Keratinocyte (primary cell): ENCODE measurements around the gene ITIH4. TPM values are rescaled to one million over a fixed set of nuclear protein-coding genes. Genes with fewer than 3 reads are reported as not detected.

Source experiments
- DNase-seq: peaks from one replicate; pipeline ENCODE4 v3.0.0-alpha.2; 2011; ENCODE audit warnings: low read depth, missing footprints, low spot score
- FAIRE-seq: peaks from 2 replicates; lab custom pipeline; 2011; peaks lifted over from hg19 to GRCh38; lab: Jason Lieb, UNC
- H2AFZ ChIP-seq: 2 replicates; pipeline ENCODE4 v1.6.0; 2012; ENCODE audit warnings: low read length, control low read depth, inconsistent platforms; ENCODE audit not compliant: control insufficient read depth
- H3K27ac ChIP-seq: 2 replicates; pipeline ENCODE4 v1.5.1; 2011; ENCODE audit warnings: low read length; ENCODE audit not compliant: control insufficient read depth, insufficient read depth
- H3K27me3 ChIP-seq: 3 replicates; pipeline ENCODE4 v1.6.0; 2011; ENCODE audit warnings: low read length; ENCODE audit not compliant: control insufficient read depth, insufficient read depth; ENCODE audit errors: extremely low read depth
- H3K36me3 ChIP-seq, 2 experiments: 2 replicates in 1 of 2; 3 replicates in 1 of 2; pipeline ENCODE4 v1.5.1; 2011; ENCODE audit warnings: low read length in 2 of 2, mild to moderate bottlenecking in 1 of 2; ENCODE audit not compliant: control insufficient read depth in 2 of 2, insufficient read depth in 2 of 2; ENCODE audit errors: extremely low read depth in 1 of 2
- H3K4me1 ChIP-seq: 3 replicates; pipeline ENCODE4 v1.5.1; 2011; ENCODE audit warnings: low read length; ENCODE audit not compliant: control insufficient read depth, insufficient read depth; ENCODE audit errors: extremely low read depth
- H3K4me2 ChIP-seq: 3 replicates; pipeline ENCODE4 v1.6.0; 2011; ENCODE audit warnings: low read depth, low read length; ENCODE audit not compliant: control insufficient read depth, insufficient read depth; ENCODE audit errors: extremely low read depth
- H3K4me3 ChIP-seq, 3 experiments: fragments of 200-600 bp in 1 of 3; sonication (generic) in 1 of 3; 2 replicates in 2 of 3; 3 replicates in 1 of 3; pipeline ENCODE4 v1.5.1; 2011 to 2016; ENCODE audit warnings: low read length in 3 of 3, mild to moderate bottlenecking in 3 of 3, control low read depth in 2 of 3, inconsistent platforms in 1 of 3, low read depth in 1 of 3, mixed read lengths in 1 of 3, mixed run types in 1 of 3, moderate library complexity in 1 of 3; ENCODE audit not compliant: control insufficient read depth in 2 of 3, insufficient read depth in 2 of 3; ENCODE audit errors: extremely low read depth in 1 of 3
- H3K79me2 ChIP-seq: 2 replicates; pipeline ENCODE4 v1.6.0; 2012; ENCODE audit warnings: low read length; ENCODE audit not compliant: control insufficient read depth, insufficient read depth
- H3K9ac ChIP-seq: 3 replicates; pipeline ENCODE4 v1.6.0; 2011; ENCODE audit warnings: low read length; ENCODE audit not compliant: control insufficient read depth, insufficient read depth; ENCODE audit errors: extremely low read depth
- H3K9me1 ChIP-seq: 3 replicates; pipeline ENCODE4 v1.6.0; 2011; ENCODE audit warnings: low read length; ENCODE audit not compliant: control insufficient read depth, insufficient read depth; ENCODE audit errors: extremely low read depth
- H3K9me3 ChIP-seq: 2 replicates; pipeline ENCODE4 v1.5.1; 2012; ENCODE audit warnings: low read depth, low read length; ENCODE audit not compliant: control insufficient read depth
- H4K20me1 ChIP-seq: 3 replicates; pipeline ENCODE4 v1.6.0; 2011; ENCODE audit warnings: low read length; ENCODE audit not compliant: control insufficient read depth, insufficient read depth; ENCODE audit errors: extremely low read depth
- EZH2 ChIP-seq: IDR thresholded peaks from one replicate; pipeline ENCODE4 v1.6.1; 2012; ENCODE audit warnings: inconsistent platforms, mild to moderate bottlenecking, low read length, moderate library complexity
- dilution Hi-C: fragments of 300-500 bp; cut with MboI; formaldehyde crosslinking; loops from one replicate; pipeline ENCODE4 v1.7.0; 2020; ENCODE audit warnings: low sequenced_read_pairs; ENCODE audit not compliant: extremely low pct_ligation_motif_present
- polyA plus RNA-seq, 5 experiments: library from polyadenylated mRNA; depleted of rRNA in 3 of 5; stranded (reverse) in 3 of 5; stranded (forward) in 1 of 5; unstranded in 1 of 5; fragments of >200 nt; gene quantifications; 1 replicate in 1 of 5; 2 replicates in 3 of 5; 3 replicates in 1 of 5; pipeline versions ENCODE4 v1.2.1 to v1.2.3, GENCODE V29; 2011 to 2012; ENCODE audit warnings: missing spikeins in 2 of 5, low read depth in 1 of 5, low replicate concordance in 1 of 5
- TF ChIP-seq, protein P1 (sequence below), 3 experiments: IDR thresholded peaks in 1 of 3; conservative IDR thresholded peaks in 1 of 3; optimal IDR thresholded peaks in 1 of 3; 2 replicates in 2 of 3; 3 replicates in 1 of 3; pipeline versions ENCODE3 to v1.5.1; 2011; ENCODE audit warnings: low read length in 3 of 3, mild to moderate bottlenecking in 3 of 3, moderate library complexity in 2 of 3, control low read depth in 1 of 3, inconsistent platforms in 1 of 3; ENCODE audit not compliant: insufficient read depth in 2 of 3; ENCODE audit errors: extremely low read depth in 1 of 3

The ITIH4 gene
- polyA plus RNA-seq, 1 donor (not counting 4 experiments of a cell fraction or from before 2014, with no cell fraction given), result 1.4 TPM

DNA sequence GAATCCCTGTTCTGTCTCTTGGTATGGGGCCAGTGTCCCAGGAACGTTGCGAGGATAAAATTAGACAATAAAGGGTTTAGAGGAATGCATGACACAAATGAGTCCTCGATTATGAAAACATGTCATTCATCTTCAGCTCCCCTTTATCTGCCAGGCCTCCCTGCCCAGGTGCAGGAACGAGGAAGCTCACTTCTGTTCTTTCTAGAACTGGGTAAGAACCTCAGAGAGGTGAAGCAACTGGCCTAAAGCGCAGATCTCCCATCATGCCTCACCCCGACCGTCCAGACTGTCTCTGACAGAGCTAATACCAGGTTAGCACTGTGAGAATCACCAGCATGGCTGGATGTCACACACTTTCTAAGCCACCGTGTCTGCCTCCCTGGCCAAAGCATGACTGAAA lies 54.6 kb downstream of the ITIH4 start:
- H3K27me3 ChIP-seq, result peaks cover 12% of the 10 kb centered on the region
- H3K4me2 ChIP-seq, result no peak overlapping the region
- peaks cover 3% of the 10 kb centered on the region for H3K4me1 ChIP-seq
- dilution Hi-C loops, result no loop called here
- H3K36me3 ChIP-seq, result no peaks in the 10 kb centered on the region
- no peak for DNase-seq
- no peak overlapping the region for H3K27ac ChIP-seq
- H3K9ac ChIP-seq, result no peak overlapping the region
- H3K79me2 ChIP-seq, result no peaks in the 10 kb centered on the region
- no peak for TF ChIP-seq EZH2
- TF ChIP-seq, protein P1, sequence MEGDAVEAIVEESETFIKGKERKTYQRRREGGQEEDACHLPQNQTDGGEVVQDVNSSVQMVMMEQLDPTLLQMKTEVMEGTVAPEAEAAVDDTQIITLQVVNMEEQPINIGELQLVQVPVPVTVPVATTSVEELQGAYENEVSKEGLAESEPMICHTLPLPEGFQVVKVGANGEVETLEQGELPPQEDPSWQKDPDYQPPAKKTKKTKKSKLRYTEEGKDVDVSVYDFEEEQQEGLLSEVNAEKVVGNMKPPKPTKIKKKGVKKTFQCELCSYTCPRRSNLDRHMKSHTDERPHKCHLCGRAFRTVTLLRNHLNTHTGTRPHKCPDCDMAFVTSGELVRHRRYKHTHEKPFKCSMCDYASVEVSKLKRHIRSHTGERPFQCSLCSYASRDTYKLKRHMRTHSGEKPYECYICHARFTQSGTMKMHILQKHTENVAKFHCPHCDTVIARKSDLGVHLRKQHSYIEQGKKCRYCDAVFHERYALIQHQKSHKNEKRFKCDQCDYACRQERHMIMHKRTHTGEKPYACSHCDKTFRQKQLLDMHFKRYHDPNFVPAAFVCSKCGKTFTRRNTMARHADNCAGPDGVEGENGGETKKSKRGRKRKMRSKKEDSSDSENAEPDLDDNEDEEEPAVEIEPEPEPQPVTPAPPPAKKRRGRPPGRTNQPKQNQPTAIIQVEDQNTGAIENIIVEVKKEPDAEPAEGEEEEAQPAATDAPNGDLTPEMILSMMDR (optimal IDR thresholded peaks at IDR 0.05 in 1 of 3, IDR thresholded peaks at IDR 0.05 in 1 of 3, conservative IDR thresholded peaks at IDR 0.05 in 1 of 3; ENCODE audit: extremely low read depth in 1 of 3, insufficient read depth in 2 of 3, low read length in 3 of 3), result no peak
- no peak for FAIRE-seq
- no peaks in the 10 kb centered on the region for H3K9me1 ChIP-seq
- no peak overlapping the region for H2AFZ ChIP-seq
- H3K4me3 ChIP-seq, result no peak overlapping the region
- no peaks in the 10 kb centered on the region for H4K20me1 ChIP-seq
- no peaks in the 10 kb centered on the region for H3K9me3 ChIP-seq

DNA sequence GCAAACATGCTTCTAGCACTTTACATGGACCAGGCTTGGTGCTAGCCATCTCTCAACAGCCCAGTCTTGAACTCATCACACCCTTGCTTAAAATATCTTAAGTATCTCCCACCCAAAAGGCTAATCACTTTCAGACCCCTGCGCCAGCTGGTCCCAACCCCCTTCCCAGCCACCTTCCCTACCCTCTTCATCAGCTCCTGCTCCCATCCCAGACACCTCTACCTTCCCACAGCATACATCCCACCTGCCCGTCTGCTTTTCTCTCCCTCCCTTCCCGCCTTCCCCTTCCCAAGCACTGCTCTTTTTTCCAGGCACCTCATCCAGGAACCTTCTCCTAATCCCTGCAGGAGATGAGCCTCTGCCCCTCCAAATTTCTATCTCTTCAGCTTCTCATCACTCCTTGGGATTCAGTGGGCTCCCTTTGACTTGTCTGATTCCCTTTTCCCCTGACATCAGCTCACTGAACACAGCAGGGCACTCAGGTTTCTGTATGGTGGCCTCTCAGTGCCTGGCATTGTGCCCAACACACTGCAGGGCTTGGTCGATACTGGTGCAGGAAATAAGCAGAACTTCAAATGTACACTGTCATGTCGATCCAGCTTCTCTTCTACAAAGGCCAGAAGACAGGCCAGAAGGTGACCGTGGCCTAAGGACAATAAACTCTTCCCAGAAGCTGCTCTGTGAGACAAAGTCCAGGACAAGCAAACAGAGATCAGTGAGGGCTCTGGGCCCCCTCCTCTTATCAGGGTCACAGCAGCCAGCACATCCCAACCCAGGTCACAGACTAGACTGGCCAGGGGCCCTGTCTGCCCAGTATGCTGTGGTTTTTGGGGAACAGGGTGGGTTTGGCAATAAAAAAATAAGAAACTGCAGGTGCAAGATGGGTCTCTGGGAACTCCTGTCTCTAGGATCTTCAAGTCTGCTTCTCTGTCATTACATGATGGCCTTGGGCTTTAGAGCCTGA lies 55.3 kb downstream of the ITIH4 start:
- TF ChIP-seq, protein P1 (optimal IDR thresholded peaks at IDR 0.05 in 1 of 3, IDR thresholded peaks at IDR 0.05 in 1 of 3, conservative IDR thresholded peaks at IDR 0.05 in 1 of 3; ENCODE audit: extremely low read depth in 1 of 3, insufficient read depth in 2 of 3, low read length in 3 of 3), result no peak
- no peak for TF ChIP-seq EZH2
- peaks cover 6% of the 10 kb centered on the region for H3K27me3 ChIP-seq
- dilution Hi-C loops, result no loop called here
- no peak overlapping the region for H3K9ac ChIP-seq
- H3K36me3 ChIP-seq, result no peaks in the 10 kb centered on the region
- no peak overlapping the region for H2AFZ ChIP-seq
- no peak for FAIRE-seq
- peaks cover 3% of the 10 kb centered on the region for H3K4me1 ChIP-seq
- no peaks in the 10 kb centered on the region for H3K9me3 ChIP-seq
- H3K9me1 ChIP-seq, result no peaks in the 10 kb centered on the region
- DNase-seq, result no peak
- no peaks in the 10 kb centered on the region for H4K20me1 ChIP-seq
- H3K79me2 ChIP-seq, result peaks cover 4% of the 10 kb centered on the region
- H3K4me2 ChIP-seq, result no peak overlapping the region
- no peak overlapping the region for H3K4me3 ChIP-seq
- no peak overlapping the region for H3K27ac ChIP-seq
